Calu3 (cell line): ENCODE data around the gene CASK. TPM values are rescaled to one million over a fixed set of nuclear protein-coding genes. Genes with fewer than 3 reads are reported as not detected.

Source experiments
- BruUV-seq: library from RNA; stranded (reverse); fragments of 400-500 nt; replicated peaks from 2 replicates; lab custom pipeline; 2021; lab: Mats Ljungman, UMichigan
- CTCF ChIA-PET: fragments of 300-600 bp; sonication (Branson Sonifier 250); formaldehyde crosslinking; loops from one replicate; lab custom pipeline; 2022; ENCODE audit warnings: antibody characterized with exemption; lab: Charles Lee
- DNase-seq: peaks from one replicate; pipeline ENCODE4 v3.0.0; 2022
- H3K27ac Mint-ChIP-seq: one replicate; pipeline ENCODE4 v1.8.0; 2022; ENCODE audit warnings: mixed read lengths; ENCODE audit not compliant: unreplicated experiment
- H3K27me3 Mint-ChIP-seq: one replicate; pipeline ENCODE4 v1.8.0; 2022; ENCODE audit warnings: mixed read lengths; ENCODE audit not compliant: unreplicated experiment
- H3K36me3 Mint-ChIP-seq: one replicate; pipeline ENCODE4 v1.8.0; 2022; ENCODE audit warnings: mild to moderate bottlenecking, moderate library complexity, mixed read lengths; ENCODE audit not compliant: insufficient read depth, unreplicated experiment
- H3K4me1 Mint-ChIP-seq: one replicate; pipeline ENCODE4 v1.8.0; 2022; ENCODE audit warnings: mild to moderate bottlenecking, low read depth, mixed read lengths; ENCODE audit not compliant: unreplicated experiment
- H3K4me3 Mint-ChIP-seq: one replicate; pipeline ENCODE4 v1.8.0; 2022; ENCODE audit warnings: mild to moderate bottlenecking, low read depth, moderate library complexity, mixed read lengths; ENCODE audit not compliant: unreplicated experiment
- H3K9me3 Mint-ChIP-seq: one replicate; pipeline ENCODE4 v1.8.0; 2022; ENCODE audit warnings: low read depth, mixed read lengths; ENCODE audit not compliant: unreplicated experiment
- CTCF ChIP-seq: fragments of 200-600 bp; IDR thresholded peaks from one replicate; pipeline ENCODE4 v1.8.0; 2022; ENCODE audit warnings: antibody characterized with exemption; ENCODE audit not compliant: unreplicated experiment
- intact Hi-C: fragments of 100-400 bp; cut with micrococcal nuclease; formaldehyde crosslinking; loops from one replicate; pipeline ENCODE4 v1.10.0; 2022; ENCODE audit not compliant: unreplicated experiment
- total RNA-seq: library from RNA; stranded (reverse); gene quantifications from 2 replicates; pipeline ENCODE4 v1.2.3, GENCODE V29; 2022

The CASK gene
- total RNA-seq, 1 experiment from 2014 or later, result 157 TPM

DNA sequence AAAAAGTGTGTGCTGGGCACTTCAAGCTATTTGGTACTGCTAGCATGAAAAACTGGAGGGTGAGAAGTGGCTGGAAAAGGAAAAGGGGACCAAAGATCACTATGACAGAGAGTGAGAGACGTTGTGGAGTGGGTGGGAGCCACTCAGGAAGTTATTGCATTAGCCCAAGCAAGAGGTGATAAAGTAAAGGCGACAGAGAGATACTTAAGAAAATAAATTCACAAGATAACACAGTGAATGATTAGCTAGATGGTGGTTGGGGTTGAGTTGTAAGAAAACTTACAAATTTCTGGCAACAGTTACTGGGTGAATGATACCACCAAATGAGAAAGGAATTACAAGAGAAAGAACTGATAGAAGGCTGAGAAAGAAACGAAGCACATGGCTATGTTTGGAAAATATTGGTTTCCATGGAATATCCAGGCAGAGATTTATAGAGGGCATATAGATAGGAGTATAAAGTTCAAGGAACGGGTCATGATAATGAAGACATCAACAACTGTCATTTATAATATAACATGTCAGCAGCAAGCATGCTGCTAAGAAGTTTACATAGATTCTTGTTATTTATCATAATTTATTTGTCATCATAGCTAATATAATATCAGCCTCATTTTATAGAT is 60.7 kb downstream of the CASK start:
- no peak for TF ChIP-seq CTCF
- Mint-ChIP-seq H3K4me3 (no peak overlapping the region), H3K9me3 (no peaks in the 10 kb centered on the region), H3K4me1 (peaks cover 35% of the 10 kb centered on the region), H3K36me3 (no peaks in the 10 kb centered on the region), H3K27ac (peak overlapping the region; percentile 8), H3K27me3 (no peaks in the 10 kb centered on the region)
- CTCF ChIA-PET, result interaction anchor here (0.6 kb wide), 1 partner anchor 19 kb away, joined by 4 read pairs; no protein-coding TSS in a partner anchor
- intact Hi-C loops, result no loop called here
- BruUV-seq, result no TSS peak
- no peak for DNase-seq

- no peak for TF ChIP-seq CTCF
- H3K27ac Mint-ChIP-seq, result no peak overlapping the region
- H3K4me1 Mint-ChIP-seq, result peaks cover 13% of the 10 kb centered on the region
- CTCF ChIA-PET, result no interaction called here
- no peaks in the 10 kb centered on the region for H3K27me3 Mint-ChIP-seq
- no peaks in the 10 kb centered on the region for H3K36me3 Mint-ChIP-seq
- H3K4me3 Mint-ChIP-seq, result no peak overlapping the region
- intact Hi-C loops, result no loop called here
- no TSS peak for BruUV-seq
- no peaks in the 10 kb centered on the region for H3K9me3 Mint-ChIP-seq
- no peak for DNase-seq
Measured at GRCh38 chrX:41858161-41858775, 65.1 kb downstream of the CASK start.

GRCh38 chrX:41857670-41858069 is 65.7 kb downstream of the CASK start:
- no peak for TF ChIP-seq CTCF
- intact Hi-C loops, result no loop called here
- Mint-ChIP-seq H3K27ac (no peak overlapping the region), H3K4me3 (no peak overlapping the region), H3K36me3 (no peaks in the 10 kb centered on the region), H3K27me3 (no peaks in the 10 kb centered on the region), H3K4me1 (peaks cover 7% of the 10 kb centered on the region), H3K9me3 (no peaks in the 10 kb centered on the region)
- CTCF ChIA-PET, result no interaction called here
- BruUV-seq, result no TSS peak
- no peak for DNase-seq

GRCh38 chrX:41846714-41847113 is 76.6 kb downstream of the CASK start:
- BruUV-seq, result no TSS peak
- H3K4me1 Mint-ChIP-seq, result no peaks in the 10 kb centered on the region
- no peaks in the 10 kb centered on the region for H3K27me3 Mint-ChIP-seq
- no peak for DNase-seq
- intact Hi-C loops, result no loop called here
- CTCF ChIA-PET, result no interaction called here
- H3K4me3 Mint-ChIP-seq, result no peak overlapping the region
- H3K27ac Mint-ChIP-seq, result no peak overlapping the region
- TF ChIP-seq CTCF, result no peak
- peaks cover 22% of the 10 kb centered on the region for H3K36me3 Mint-ChIP-seq
- peaks cover 17% of the 10 kb centered on the region for H3K9me3 Mint-ChIP-seq
